IMR-90 (cell line): Measurements from ENCODE around the gene GRIK5. TPM values are rescaled to one million over a fixed set of nuclear protein-coding genes. Genes with fewer than 3 reads are reported as not detected.

Experiments used
- ATAC-seq: fragments of 200-7000 bp; cut with Tn5 transposase; 2 replicates; pipeline ENCODE4 v1.9.1; 2020; ENCODE audit warnings: low read depth, mild to moderate bottlenecking, moderate library complexity
- BruUV-seq: library from RNA; stranded (reverse); fragments of 400-500 nt; replicated peaks from 2 replicates; lab custom pipeline; 2021; lab: Mats Ljungman, UMichigan
- CTCF ChIA-PET: fragments of 300-600 bp; formaldehyde crosslinking; extraction: SDS; loops from one replicate; lab custom pipeline; 2021; ENCODE audit warnings: antibody characterized with exemption; lab: Yijun Ruan, JAX
- POLR2A ChIA-PET: fragments of 300-600 bp; sonication (Branson Sonifier 250); formaldehyde crosslinking; loops from one replicate; lab custom pipeline; 2022; ENCODE audit warnings: antibody characterized with exemption; ENCODE audit not compliant: unreplicated experiment; lab: Charles Lee
- DNase-seq: peaks from one replicate; pipeline ENCODE4 v3.0.0; 2013
- H2AFZ ChIP-seq: replicated peaks from 2 replicates; pipeline ENCODE3; 2013; ENCODE audit warnings: low read length, mild to moderate bottlenecking; ENCODE audit not compliant: poor library complexity
- H2AK5ac ChIP-seq: 2 replicates; pipeline ENCODE4 v1.6.1; 2013; ENCODE audit warnings: low read depth, low read length, inconsistent platforms
- H2AK9ac ChIP-seq: replicated peaks from 2 replicates; pipeline ENCODE3; 2013; ENCODE audit warnings: mild to moderate bottlenecking, low read depth, low read length, moderate library complexity; ENCODE audit not compliant: poor library complexity
- H2BK120ac ChIP-seq: 2 replicates; pipeline ENCODE4 v1.6.1; 2013; ENCODE audit warnings: low read depth, low read length, inconsistent platforms
- H2BK15ac ChIP-seq: 3 replicates; pipeline ENCODE4 v1.6.1; 2013; ENCODE audit warnings: low read depth, low read length, inconsistent platforms
- H2BK20ac ChIP-seq: 2 replicates; pipeline ENCODE4 v1.6.1; 2013; ENCODE audit warnings: low read depth, mild to moderate bottlenecking, inconsistent platforms, low read length, moderate library complexity
- H2BK5ac ChIP-seq: 2 replicates; pipeline ENCODE4 v1.6.1; 2013; ENCODE audit warnings: mild to moderate bottlenecking, low read depth, low read length, inconsistent platforms; ENCODE audit not compliant: poor library complexity, severe bottlenecking
- H3K14ac ChIP-seq: replicated peaks from 2 replicates; pipeline ENCODE4 v1.6.1; 2013; ENCODE audit warnings: low read depth, low read length, inconsistent platforms
- H3K18ac ChIP-seq: 2 replicates; pipeline ENCODE4 v1.6.1; 2013; ENCODE audit warnings: low read depth, low read length, control low read depth
- H3K23ac ChIP-seq: 2 replicates; pipeline ENCODE4 v1.6.1; 2013; ENCODE audit warnings: low read depth, low read length, inconsistent platforms
- H3K27ac ChIP-seq: 2 replicates; pipeline ENCODE4 v1.5.1; 2013; ENCODE audit warnings: mild to moderate bottlenecking, control low read depth, low read length; ENCODE audit not compliant: insufficient read depth
- H3K27me3 ChIP-seq: 2 replicates; pipeline ENCODE4 v1.6.1; 2013; ENCODE audit warnings: low read length; ENCODE audit not compliant: control insufficient read depth, insufficient read depth
- H3K36me3 ChIP-seq: 2 replicates; pipeline ENCODE4 v1.6.1; 2013; ENCODE audit warnings: low read length, mixed read lengths; ENCODE audit not compliant: control insufficient read depth, insufficient read depth
- H3K4ac ChIP-seq: 2 replicates; pipeline ENCODE4 v1.6.1; 2013; ENCODE audit warnings: low read depth, low read length, inconsistent platforms
- H3K4me1 ChIP-seq: 2 replicates; pipeline ENCODE4 v1.6.1; 2013; ENCODE audit warnings: low read length, mixed read lengths; ENCODE audit not compliant: control insufficient read depth, insufficient read depth
- H3K4me2 ChIP-seq: 2 replicates; pipeline ENCODE4 v1.6.1; 2013; ENCODE audit warnings: low read depth, mild to moderate bottlenecking, control low read depth, low read length, moderate library complexity
- H3K4me3 ChIP-seq: 2 replicates; pipeline ENCODE4 v1.5.1; 2013; ENCODE audit warnings: low read depth, mild to moderate bottlenecking, control low read depth, low read length, moderate library complexity; ENCODE audit not compliant: insufficient read depth
- H3K56ac ChIP-seq: 2 replicates; pipeline ENCODE4 v1.6.1; 2013; ENCODE audit warnings: low read length, inconsistent platforms; ENCODE audit not compliant: insufficient read depth; ENCODE audit errors: extremely low read depth
- H3K79me1 ChIP-seq, 2 experiments: 2 replicates each; pipeline ENCODE4 v1.6.1; 2013; ENCODE audit warnings: low read length in 2 of 2, inconsistent platforms in 1 of 2, low read depth in 1 of 2
- H3K9ac ChIP-seq: 2 replicates; pipeline ENCODE4 v1.6.1; 2013; ENCODE audit warnings: low read depth, low read length, control low read depth
- H3K9me1 ChIP-seq: 2 replicates; pipeline ENCODE4 v1.6.1; 2013; ENCODE audit warnings: low read length, inconsistent platforms; ENCODE audit not compliant: insufficient read depth
- H3K9me3 ChIP-seq: 2 replicates; pipeline ENCODE4 v1.6.1; 2013; ENCODE audit warnings: low read length; ENCODE audit not compliant: control insufficient read depth, insufficient read depth
- H4K20me1 ChIP-seq: 2 replicates; pipeline ENCODE4 v1.6.1; 2013; ENCODE audit warnings: low read length, inconsistent platforms; ENCODE audit not compliant: insufficient read depth
- H4K5ac ChIP-seq: 2 replicates; pipeline ENCODE4 v1.6.1; 2013; ENCODE audit warnings: mild to moderate bottlenecking, low read depth, low read length, control low read depth
- H4K8ac ChIP-seq, 2 experiments: 2 replicates each; pipeline ENCODE4 v1.6.1; 2013; ENCODE audit warnings: low read depth in 2 of 2, low read length in 2 of 2, control low read depth in 1 of 2, inconsistent platforms in 1 of 2
- H4K91ac ChIP-seq: 2 replicates; pipeline ENCODE4 v1.6.1; 2013; ENCODE audit warnings: low read depth, low read length, inconsistent platforms; ENCODE audit not compliant: insufficient read depth
- BHLHE40 ChIP-seq: fragments of 150-350 bp; IDR thresholded peaks from 2 replicates; pipeline ENCODE4 v1.6.1; 2016; ENCODE audit warnings: mild to moderate bottlenecking, low read depth, low read length
- CEBPB ChIP-seq: IDR thresholded peaks from 2 replicates; pipeline ENCODE4 v1.6.1; 2012; ENCODE audit warnings: low read depth, low read length, improper control_type of control experiment
- CHD1 ChIP-seq: IDR thresholded peaks from 2 replicates; pipeline ENCODE4 v1.6.1; 2012; ENCODE audit warnings: low read depth, low read length, improper control_type of control experiment
- CTCF ChIP-seq: conservative IDR thresholded peaks from 2 replicates; pipeline ENCODE4 v1.5.1; 2012; ENCODE audit warnings: mild to moderate bottlenecking, low read depth, low read length, improper control_type of control experiment
- FOS ChIP-seq: fragments of 150-350 bp; IDR thresholded peaks from 2 replicates; pipeline ENCODE4 v1.6.1; 2016; ENCODE audit warnings: low read depth, low read length
- MAFK ChIP-seq: IDR thresholded peaks from 2 replicates; pipeline ENCODE4 v1.6.1; 2012; ENCODE audit warnings: low read depth, low read length, improper control_type of control experiment
- MAZ ChIP-seq: IDR thresholded peaks from 2 replicates; pipeline ENCODE4 v1.6.1; 2012; ENCODE audit warnings: low read depth, mild to moderate bottlenecking, low read length, improper control_type of control experiment, moderate library complexity, borderline replicate concordance
- MXI1 ChIP-seq: IDR thresholded peaks from 2 replicates; pipeline ENCODE4 v1.6.1; 2012; ENCODE audit warnings: low read depth, mild to moderate bottlenecking, low read length, moderate library complexity, borderline replicate concordance
- NFE2L2 ChIP-seq: fragments of 150-350 bp; IDR thresholded peaks from 2 replicates; pipeline ENCODE4 v1.6.1; 2016; ENCODE audit warnings: low read depth, mild to moderate bottlenecking, low read length
- POLR2A ChIP-seq: IDR thresholded peaks from 2 replicates; pipeline ENCODE4 v1.6.1; 2012; ENCODE audit warnings: mild to moderate bottlenecking, low read depth, low read length
- RAD21 ChIP-seq: IDR thresholded peaks from 2 replicates; pipeline ENCODE4 v1.6.1; 2012; ENCODE audit warnings: low read length, improper control_type of control experiment
- RCOR1 ChIP-seq: IDR thresholded peaks from 2 replicates; pipeline ENCODE4 v1.6.1; 2012; ENCODE audit warnings: mild to moderate bottlenecking, low read length, improper control_type of control experiment; ENCODE audit not compliant: insufficient replicate concordance
- RFX5 ChIP-seq: IDR thresholded peaks from 2 replicates; pipeline ENCODE4 v1.8.0; 2012; ENCODE audit warnings: low read depth, mild to moderate bottlenecking, low read length, moderate library complexity
- SMC3 ChIP-seq: fragments of 150-350 bp; IDR thresholded peaks from 2 replicates; pipeline ENCODE4 v1.6.1; 2016; ENCODE audit warnings: low read depth, mild to moderate bottlenecking, antibody characterized with exemption, low read length, moderate library complexity
- WGBS, 2 experiments: methylation state at CpG; one replicate each; pipeline versions ENCODE4 v1.1.5 to v1.1.7; 2013; ENCODE audit warnings: missing lambda C conversion rate in 2 of 2; ENCODE audit not compliant: insufficient read length in 1 of 2; ENCODE audit errors: extremely low coverage in 2 of 2; 5-methylcytosine and 5-hydroxymethylcytosine counted together
- dilution Hi-C: fragments of 300-500 bp; cut with HindIII; formaldehyde crosslinking; loops from one replicate; pipeline ENCODE4 v1.14.3; 2018; ENCODE audit warnings: low sequenced_read_pairs; ENCODE audit not compliant: unreplicated experiment
- in situ Hi-C: fragments of 300-500 bp; cut with MboI; formaldehyde crosslinking; loops from 3 replicates; pipeline ENCODE4 v1.14.3; 2019; ENCODE audit warnings: low sequenced_read_pairs, inconsistent platforms, mixed read lengths
- intact Hi-C: fragments of 100-400 bp; cut with micrococcal nuclease; formaldehyde crosslinking; loops from 2 replicates; pipeline ENCODE4 v1.10.0; 2022
- polyA plus RNA-seq, 3 experiments: library from polyadenylated mRNA; depleted of rRNA; stranded (reverse); fragments of >200 nt; gene quantifications; 2 replicates each; pipeline ENCODE4 v1.2.3, GENCODE V29; 2012; ENCODE audit warnings: low replicate concordance in 1 of 3
- total RNA-seq: library from RNA; depleted of rRNA; stranded (reverse); fragments of >200 nt; gene quantifications from 2 replicates; pipeline ENCODE4 v1.2.3, GENCODE V29; 2012
- TF ChIP-seq, protein P1 (sequence below): fragments of 150-350 bp; IDR thresholded peaks from 2 replicates; pipeline ENCODE4 v1.6.1; 2016; ENCODE audit warnings: low read depth, mild to moderate bottlenecking, low read length, moderate library complexity, borderline replicate concordance
- TF ChIP-seq, protein P2 (sequence below): fragments of 150-350 bp; IDR thresholded peaks from 2 replicates; pipeline ENCODE4 v1.6.1; 2017; ENCODE audit warnings: mild to moderate bottlenecking, antibody characterized with exemption, low read length, low read depth

GRIK5 gene
- total and polyA plus RNA-seq, 2 of the 4 experiments (the other 2 are of a cell fraction): 0.10 TPM; not detected in 1

DNA sequence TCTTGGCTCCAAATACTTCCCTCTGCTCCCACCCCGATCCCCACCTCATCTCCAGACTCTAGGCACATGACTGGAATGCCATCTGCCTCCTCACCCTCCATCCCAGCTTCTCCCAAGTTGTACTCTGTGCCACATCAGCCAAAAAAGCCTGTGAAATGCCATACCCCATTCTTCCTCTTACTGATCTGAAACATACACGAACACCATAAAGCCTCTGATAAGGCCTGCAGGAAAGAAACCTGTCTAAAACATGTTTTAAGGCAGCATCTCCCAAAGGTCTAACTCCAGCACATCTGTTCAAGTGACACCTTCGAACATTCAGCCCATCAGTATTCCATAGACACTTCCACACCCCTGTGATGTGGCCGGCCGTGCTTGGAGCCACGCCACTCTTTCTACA is 5.6 kb downstream of the GRIK5 start:
- H3K14ac ChIP-seq: no peak overlapping the region
- no peak overlapping the region for H3K18ac ChIP-seq
- POLR2A ChIA-PET: no interaction called here
- CTCF ChIA-PET: no interaction called here
- no peak overlapping the region for H3K23ac ChIP-seq
- no peak for ATAC-seq
- H4K8ac ChIP-seq: no peak overlapping the region
- no peaks in the 10 kb centered on the region for H3K9me3 ChIP-seq
- dilution Hi-C loops: no loop called here
- H3K56ac ChIP-seq: no peak overlapping the region
- H3K4me2 ChIP-seq: no peak overlapping the region
- peak overlapping the region; percentile 14 for H2AFZ ChIP-seq
- no peak overlapping the region for H4K5ac ChIP-seq
- H2BK20ac ChIP-seq: no peak overlapping the region
- no peak for DNase-seq
- H3K9me1 ChIP-seq: no peaks in the 10 kb centered on the region
- TF ChIP-seq CHD1 (no peak), MXI1 (no peak), RAD21 (no peak), CEBPB (no peak), RFX5 (no peak), BHLHE40 (no peak), POLR2A (no peak), CTCF (no peak), FOS (no peak), NFE2L2 (no peak), RCOR1 (no peak), MAFK (no peak), MAZ (no peak), SMC3 (no peak)
- TF ChIP-seq, protein P1, sequence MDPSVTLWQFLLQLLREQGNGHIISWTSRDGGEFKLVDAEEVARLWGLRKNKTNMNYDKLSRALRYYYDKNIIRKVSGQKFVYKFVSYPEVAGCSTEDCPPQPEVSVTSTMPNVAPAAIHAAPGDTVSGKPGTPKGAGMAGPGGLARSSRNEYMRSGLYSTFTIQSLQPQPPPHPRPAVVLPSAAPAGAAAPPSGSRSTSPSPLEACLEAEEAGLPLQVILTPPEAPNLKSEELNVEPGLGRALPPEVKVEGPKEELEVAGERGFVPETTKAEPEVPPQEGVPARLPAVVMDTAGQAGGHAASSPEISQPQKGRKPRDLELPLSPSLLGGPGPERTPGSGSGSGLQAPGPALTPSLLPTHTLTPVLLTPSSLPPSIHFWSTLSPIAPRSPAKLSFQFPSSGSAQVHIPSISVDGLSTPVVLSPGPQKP: no peak
- TF ChIP-seq, protein P2, sequence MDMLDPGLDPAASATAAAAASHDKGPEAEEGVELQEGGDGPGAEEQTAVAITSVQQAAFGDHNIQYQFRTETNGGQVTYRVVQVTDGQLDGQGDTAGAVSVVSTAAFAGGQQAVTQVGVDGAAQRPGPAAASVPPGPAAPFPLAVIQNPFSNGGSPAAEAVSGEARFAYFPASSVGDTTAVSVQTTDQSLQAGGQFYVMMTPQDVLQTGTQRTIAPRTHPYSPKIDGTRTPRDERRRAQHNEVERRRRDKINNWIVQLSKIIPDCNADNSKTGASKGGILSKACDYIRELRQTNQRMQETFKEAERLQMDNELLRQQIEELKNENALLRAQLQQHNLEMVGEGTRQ: no peak
- no peaks in the 10 kb centered on the region for H3K79me1 ChIP-seq
- no peak overlapping the region for H2AK9ac ChIP-seq
- no peaks in the 10 kb centered on the region for H3K36me3 ChIP-seq
- 49% methylated on average over 6 of the region's 6 CpGs; no CpG with 5 or more reads in 1 of the 2 experiments for WGBS, 2 experiments
- no peak overlapping the region for H3K4me3 ChIP-seq
- H3K9ac ChIP-seq: no peak overlapping the region
- no peak overlapping the region for H2BK15ac ChIP-seq
- H2BK120ac ChIP-seq: no peak overlapping the region
- BruUV-seq: no TSS peak
- H4K91ac ChIP-seq: no peak overlapping the region
- intact Hi-C loops: no loop called here
- H2BK5ac ChIP-seq: no peak overlapping the region
- H3K27me3 ChIP-seq: peaks cover 64% of the 10 kb centered on the region
- H3K4me1 ChIP-seq: no peaks in the 10 kb centered on the region
- H3K27ac ChIP-seq: no peak overlapping the region
- in situ Hi-C loops: no loop called here
- no peak overlapping the region for H3K4ac ChIP-seq
- H2AK5ac ChIP-seq: no peak overlapping the region
- H4K20me1 ChIP-seq: no peaks in the 10 kb centered on the region
